CD4-positive, alpha-beta T cell (primary cell): ENCODE measurements around the gene WDR82. TPM values are rescaled to one million over a fixed set of nuclear protein-coding genes. Genes with fewer than 3 reads are reported as not detected.
A peak's percentile ranks its signal among the peaks of the same experiment; 100 is the strongest.

Source experiments
- ATAC-seq: fragments of 200-7000 bp; cut with Tn5 transposase; one replicate; pipeline ENCODE4 v1.10.0; 2022; ENCODE audit warnings: mild to moderate bottlenecking; ENCODE audit not compliant: poor library complexity
- CTCF ChIA-PET: fragments of 350-600 bp; sonication (Branson Sonifier 250); formaldehyde crosslinking; loops from one replicate; lab custom pipeline; 2021; ENCODE audit warnings: antibody characterized with exemption, inconsistent platforms; lab: Charles Lee
- POLR2A ChIA-PET: fragments of 350-600 bp; sonication (Branson Sonifier 250); formaldehyde crosslinking; loops from one replicate; lab custom pipeline; 2021; ENCODE audit warnings: antibody characterized with exemption, inconsistent platforms; lab: Charles Lee
- DNase-seq, 14 experiments: peaks; one replicate each; pipeline ENCODE4 v3.0.0-alpha.2; 2013 to 2020; ENCODE audit warnings: mixed read lengths in 2 of 14
- H3K27ac ChIP-seq, 2 donors: one replicate each; pipeline versions ENCODE4 v1.5.1 to v1.7.0; 2013; ENCODE audit warnings: low read length in 2 of 2, low read depth in 1 of 2, mild to moderate bottlenecking in 1 of 2
- H3K27me3 ChIP-seq, 2 experiments: 1 replicate in 1 of 2; 2 replicates in 1 of 2; pipeline versions ENCODE4 v1.6.1 to v1.7.0; 2013; ENCODE audit warnings: low read length in 2 of 2, control low read depth in 1 of 2, mild to moderate bottlenecking in 1 of 2, moderate library complexity in 1 of 2; ENCODE audit not compliant: insufficient read depth in 2 of 2, control insufficient read depth in 1 of 2
- H3K36me3 ChIP-seq: one replicate; pipeline ENCODE4 v1.6.1; 2013; ENCODE audit warnings: low read length, control low read depth; ENCODE audit not compliant: insufficient read depth
- H3K4me1 ChIP-seq: one replicate; pipeline ENCODE4 v1.6.1; 2013; ENCODE audit warnings: low read length, control low read depth; ENCODE audit not compliant: insufficient read depth
- H3K4me3 ChIP-seq: one replicate; pipeline ENCODE4 v1.5.1; 2013; ENCODE audit warnings: mild to moderate bottlenecking, low read length, moderate library complexity
- H3K9me3 ChIP-seq, 2 experiments: 1 replicate in 1 of 2; 2 replicates in 1 of 2; pipeline versions ENCODE4 v1.6.1 to v1.7.0; 2013; ENCODE audit warnings: low read length in 2 of 2, mild to moderate bottlenecking in 2 of 2, control low read depth in 1 of 2, moderate library complexity in 1 of 2; ENCODE audit not compliant: control insufficient read depth in 1 of 2, insufficient read depth in 1 of 2
- H3K27ac Mint-ChIP-seq: one replicate; pipeline ENCODE4 v1.8.0; 2020; ENCODE audit warnings: mixed read lengths
- H3K27me3 Mint-ChIP-seq: one replicate; pipeline ENCODE4 v1.8.0; 2021; ENCODE audit warnings: mixed read lengths
- H3K36me3 Mint-ChIP-seq: one replicate; pipeline ENCODE4 v1.8.0; 2021; ENCODE audit warnings: low read depth, mixed read lengths
- H3K4me1 Mint-ChIP-seq: one replicate; pipeline ENCODE4 v1.8.0; 2021; ENCODE audit warnings: low read depth, mixed read lengths
- H3K4me3 Mint-ChIP-seq: one replicate; pipeline ENCODE4 v1.8.0; 2020; ENCODE audit warnings: mild to moderate bottlenecking, mixed read lengths
- H3K9me3 Mint-ChIP-seq: one replicate; pipeline ENCODE4 v1.8.0; 2020; ENCODE audit warnings: mixed read lengths
- CTCF ChIP-seq: fragments of 200-600 bp; IDR thresholded peaks from one replicate; pipeline ENCODE4 v1.8.0; 2022; ENCODE audit warnings: antibody characterized with exemption, mild to moderate bottlenecking
- intact Hi-C, 2 experiments: fragments of 100-400 bp; cut with DNase I in 1 of 2; cut with micrococcal nuclease in 1 of 2; formaldehyde crosslinking; loops; one replicate each; pipeline versions ENCODE4 v1.15.1 to v1.9.0; 2023 to 2025; cut with DNase I, micrococcal nuclease
- total RNA-seq, 174 experiments: library from RNA in 2 of 174; stranded (reverse) in 2 of 174; gene quantifications; one replicate each; pipeline ENCODE4 v1.2.3 and lab custom pipeline; 2021 to 2026

The WDR82 gene
- total RNA-seq, 2 experiments from 2014 or later, result 114 TPM

- Mint-ChIP-seq H3K4me1 (peaks cover 86% of the 10 kb centered on the region), H3K27me3 (no peaks in the 10 kb centered on the region), H3K9me3 (no peaks in the 10 kb centered on the region), H3K27ac (peak within 1 kb of the TSS; percentile 99), H3K4me3 (peak within 1 kb of the TSS; percentile 99), H3K36me3 (peaks cover 41% of the 10 kb centered on the region)
- ChIA-PET CTCF (interaction anchor here (0.9 to 3.9 kb wide), 7 partner anchors 10 to 265 kb away, joined by 3 to 19 read pairs (median 4); partner anchors contain the start of genes ABHD14B, GLYCTK and WDR82), POLR2A (interaction anchor here (0.8 to 17.5 kb wide), 16 partner anchors 14 to 243 kb away, joined by 3 to 293 read pairs (median 6); partner anchors contain the start of genes DUSP7, PPM1M, TLR9 and WDR82)
- H3K4me1 ChIP-seq, result peaks cover 80% of the 10 kb centered on the region
- intact Hi-C loops, result loop anchor here (1.0 to 5.0 kb wide), 8 partner anchors 14 to 168 kb away; partner anchors contain the start of gene WDR82 (in 1 of the 2)
- TF ChIP-seq CTCF, result peak; percentile 63
- DNase-seq (peak; percentile 69 to 93 (median 84)), ATAC-seq (peak; percentile 79)
- peak within 1 kb of the TSS; percentile 81 to 95 for H3K27ac ChIP-seq
- no peaks in the 10 kb centered on the region for H3K27me3 ChIP-seq
- H3K9me3 ChIP-seq, result no peaks in the 10 kb centered on the region
- H3K36me3 ChIP-seq, result peaks cover 15% of the 10 kb centered on the region
- peak within 1 kb of the TSS; percentile 99 for H3K4me3 ChIP-seq
Observed at GRCh38 chr3:52238761-52239701, 39.4 kb downstream of the WDR82 start, which contains the start of gene TWF2. Gene TWF2 (minus strand): TSS chr3:52239158. CDS start chr3:52239016, 142 bp downstream.

GRCh38 chr3:52238193-52238760 is 40.2 kb downstream of the WDR82 start:
- peak overlapping the region; percentile 99 for H3K4me3 ChIP-seq
- POLR2A ChIA-PET, result interaction anchor here (0.8 to 17.5 kb wide), 16 partner anchors 15 to 242 kb away, joined by 3 to 293 read pairs (median 6); partner anchors contain the start of genes DUSP7, GLYCTK, PPM1M and TLR9
- DNase-seq (no peak), ATAC-seq (no peak)
- no peaks in the 10 kb centered on the region for H3K9me3 ChIP-seq
- Mint-ChIP-seq H3K9me3 (no peaks in the 10 kb centered on the region), H3K4me1 (peaks cover 86% of the 10 kb centered on the region), H3K36me3 (peaks cover 48% of the 10 kb centered on the region), H3K27ac (peak overlapping the region; percentile 99), H3K4me3 (peak overlapping the region; percentile 99), H3K27me3 (no peaks in the 10 kb centered on the region)
- no peak for TF ChIP-seq CTCF
- H3K27ac ChIP-seq, result peak overlapping the region; percentile 32 to 95
- no peaks in the 10 kb centered on the region for H3K27me3 ChIP-seq
- H3K4me1 ChIP-seq, result peaks cover 78% of the 10 kb centered on the region
- CTCF ChIA-PET, result interaction anchor here (0.7 to 3.9 kb wide), 9 partner anchors 10 to 264 kb away, joined by 3 to 19 read pairs (median 4); partner anchors contain the start of genes ABHD14B, GLYCTK and WDR82
- intact Hi-C loops, result loop anchor here (1.0 to 5.0 kb wide), 5 partner anchors 15 to 169 kb away; no protein-coding TSS in a partner anchor
- peaks cover 20% of the 10 kb centered on the region for H3K36me3 ChIP-seq
